Epithelial cell of proximal tubule (primary cell): Measurements from ENCODE around the gene C12orf54. TPM values are rescaled to one million over a fixed set of nuclear protein-coding genes. Genes with fewer than 3 reads are reported as not detected.
"Not testable (repeated sequence)": the region's sequence is repeated elsewhere in the genome, so short reads cannot be mapped to it uniquely, and the experiment has no call there.

ENCODE experiments used
- DNase-seq: peaks from one replicate; pipeline ENCODE4 v3.0.0-alpha.2; 2011; ENCODE audit warnings: low read depth
- H3K4me3 ChIP-seq: 2 replicates; pipeline ENCODE4 v1.5.1; 2011; ENCODE audit warnings: low read depth, mild to moderate bottlenecking, low read length
- total RNA-seq: library from RNA; depleted of rRNA; stranded (reverse); fragments of >200 nt; gene quantifications from 2 replicates; pipeline ENCODE4 v1.2.3, GENCODE V29; 2015
- TF ChIP-seq, protein P1 (sequence below): conservative IDR thresholded peaks from 2 replicates; pipeline ENCODE4 v1.5.1; 2012; ENCODE audit warnings: low read depth, mild to moderate bottlenecking, low read length

C12orf54 gene
- total RNA-seq: not detected in 2 replicates

DNA sequence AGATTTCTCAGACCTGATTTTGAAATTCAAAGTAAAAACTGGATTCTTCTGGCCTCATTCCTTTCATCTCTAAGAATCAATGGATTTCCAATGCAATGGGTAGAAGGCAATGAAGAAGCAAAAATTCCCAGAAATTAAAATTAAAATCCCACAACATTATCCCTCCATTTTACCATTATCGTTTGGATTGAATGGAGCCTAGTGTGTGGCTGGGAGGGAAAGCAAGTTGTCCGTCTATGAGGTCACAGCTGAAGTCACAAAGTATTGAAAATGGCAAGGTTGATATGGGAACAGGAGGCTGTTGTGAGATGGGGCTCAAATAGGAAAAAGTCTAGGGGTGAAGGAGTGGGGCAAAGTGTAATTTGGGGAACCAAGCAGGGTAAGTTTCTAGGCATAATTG, at the start of gene C12orf54:
TSS of gene C12orf54 (plus strand) at position 301 of the 400 bp plus-strand sequence. CDS start 799 bp downstream, outside the sequence.
- no peak for DNase-seq
- TF ChIP-seq, protein P1, sequence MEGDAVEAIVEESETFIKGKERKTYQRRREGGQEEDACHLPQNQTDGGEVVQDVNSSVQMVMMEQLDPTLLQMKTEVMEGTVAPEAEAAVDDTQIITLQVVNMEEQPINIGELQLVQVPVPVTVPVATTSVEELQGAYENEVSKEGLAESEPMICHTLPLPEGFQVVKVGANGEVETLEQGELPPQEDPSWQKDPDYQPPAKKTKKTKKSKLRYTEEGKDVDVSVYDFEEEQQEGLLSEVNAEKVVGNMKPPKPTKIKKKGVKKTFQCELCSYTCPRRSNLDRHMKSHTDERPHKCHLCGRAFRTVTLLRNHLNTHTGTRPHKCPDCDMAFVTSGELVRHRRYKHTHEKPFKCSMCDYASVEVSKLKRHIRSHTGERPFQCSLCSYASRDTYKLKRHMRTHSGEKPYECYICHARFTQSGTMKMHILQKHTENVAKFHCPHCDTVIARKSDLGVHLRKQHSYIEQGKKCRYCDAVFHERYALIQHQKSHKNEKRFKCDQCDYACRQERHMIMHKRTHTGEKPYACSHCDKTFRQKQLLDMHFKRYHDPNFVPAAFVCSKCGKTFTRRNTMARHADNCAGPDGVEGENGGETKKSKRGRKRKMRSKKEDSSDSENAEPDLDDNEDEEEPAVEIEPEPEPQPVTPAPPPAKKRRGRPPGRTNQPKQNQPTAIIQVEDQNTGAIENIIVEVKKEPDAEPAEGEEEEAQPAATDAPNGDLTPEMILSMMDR: no peak
- no peak within 1 kb of the TSS for H3K4me3 ChIP-seq

GRCh38 chr12:48434016-48434415, 48.3 kb upstream of the C12orf54 start:
- not testable (repeated sequence) for DNase-seq, H3K4me3 ChIP-seq

- no peak overlapping the region for H3K4me3 ChIP-seq
- DNase-seq: no peak
- TF ChIP-seq, protein P1: no peak
Observed at GRCh38 chr12:48441069-48441468, 41.2 kb upstream of the C12orf54 start.

DNA sequence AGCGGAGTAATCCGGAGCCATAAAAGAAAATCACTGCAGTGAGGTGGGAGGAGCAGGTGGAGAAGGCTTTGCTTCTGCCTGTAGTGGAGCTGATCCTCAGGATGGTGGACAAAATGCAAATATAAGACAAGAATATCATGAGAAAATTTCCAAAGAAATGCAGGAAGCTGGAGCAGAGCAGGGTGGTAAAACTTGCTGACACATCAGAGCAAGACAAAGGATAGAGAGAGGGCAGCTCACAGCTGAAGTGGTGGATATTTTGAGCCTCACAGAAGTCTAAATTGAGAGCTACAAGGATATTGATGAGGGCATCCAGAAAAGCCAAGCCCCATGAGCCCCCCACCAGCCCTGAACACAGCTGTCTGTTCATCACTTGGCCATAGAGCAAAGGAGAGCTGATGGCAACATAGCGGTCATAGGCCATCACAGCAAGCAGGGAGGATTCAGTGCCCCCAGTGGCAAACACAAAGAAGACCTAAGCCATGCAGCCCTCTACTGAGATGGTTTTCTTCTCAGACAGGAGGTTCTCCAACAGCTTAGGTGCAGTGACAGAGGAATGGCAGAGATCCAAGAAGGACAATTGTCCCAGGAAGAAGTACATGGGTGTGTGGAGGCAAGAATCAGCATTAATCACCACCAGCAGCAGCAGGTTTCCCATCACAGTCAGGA, 40.0 kb upstream of the C12orf54 start:
- TF ChIP-seq, protein P1: no peak
- H3K4me3 ChIP-seq: no peak overlapping the region
- DNase-seq: no peak

- TF ChIP-seq, protein P1: no peak
- H3K4me3 ChIP-seq: no peak overlapping the region
- DNase-seq: no peak
Observed at GRCh38 chr12:48445538-48445937, 36.8 kb upstream of the C12orf54 start.

GRCh38 chr12:48446161-48446776, 36.0 kb upstream of the C12orf54 start:
- TF ChIP-seq, protein P1: no peak
- H3K4me3 ChIP-seq: no peak overlapping the region
- DNase-seq: no peak

GRCh38 chr12:48447755-48448154, 34.5 kb upstream of the C12orf54 start:
- no peak for DNase-seq
- H3K4me3 ChIP-seq: no peak overlapping the region
- TF ChIP-seq, protein P1: no peak
